ENCODE results near the gene BMP7.

Gene BMP7

DNA sequence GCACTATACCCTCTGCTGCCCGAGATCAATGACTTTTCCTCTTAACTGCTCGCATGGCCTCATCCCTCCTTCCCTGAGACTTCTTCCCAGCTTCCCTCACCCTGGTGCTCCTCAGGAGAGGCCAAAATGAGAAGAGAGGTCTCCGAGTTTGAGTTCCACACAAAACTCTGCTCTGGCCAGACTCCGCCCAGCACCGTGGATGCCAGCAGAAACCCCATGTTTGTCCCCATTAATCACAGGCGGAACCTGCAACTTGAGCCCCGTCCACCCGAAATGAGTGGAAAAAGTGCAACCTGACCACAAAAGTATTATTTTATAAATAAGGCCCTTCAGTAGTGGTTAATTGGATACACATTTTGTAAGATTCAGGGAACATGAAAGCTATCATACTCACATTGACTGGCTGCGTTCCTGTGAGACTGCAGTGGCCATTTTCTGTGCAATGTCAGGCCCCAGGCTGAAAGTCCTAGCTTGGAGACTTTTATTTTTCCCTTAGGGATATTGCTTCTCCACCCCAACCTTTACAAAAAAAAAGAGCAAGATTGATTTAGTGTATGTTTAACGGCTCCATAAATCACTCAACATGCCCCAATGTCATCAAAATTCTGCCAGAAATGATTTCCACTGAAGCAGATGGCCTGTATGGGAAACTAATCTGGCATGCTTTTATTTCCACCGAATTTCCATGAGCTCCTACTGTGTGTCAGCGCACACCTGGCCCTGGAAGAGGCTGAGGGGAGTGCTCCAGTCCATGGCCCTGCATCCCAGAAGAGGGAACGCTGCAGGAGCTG is 134.6 kb downstream of the BMP7 start:
- Histone ChIP-seq H3K9me3 (ENCODE audit: control insufficient read depth, insufficient read depth, low read depth, low read length) (no peaks in the 10 kb centered on the region), H3K4me3 (ENCODE audit: low read depth, low read length) (no peak overlapping the region), H3K27ac (ENCODE audit: extremely low read depth, low read depth, low read length) (no peak overlapping the region), H3K36me3 (ENCODE audit: control insufficient read depth in 2 of 2, insufficient read depth in 1 of 2, low read length in 2 of 2) (no peaks in the 10 kb centered on the region), H3K4me1 (ENCODE audit: control insufficient read depth, insufficient read depth, low read length) (no peaks in the 10 kb centered on the region)
- TF ChIP-seq FEZF1 (tag by site-specific recombination; IDR thresholded peaks at IDR 0.05) (peak; percentile 34; the same call in 1 of the 2 replicates), ZNF391 (tag by site-specific recombination; IDR thresholded peaks at IDR 0.05; ENCODE audit: borderline replicate concordance, low read depth) (no peak), ZNF555 (tag by site-specific recombination; conservative IDR thresholded peaks at IDR 0.05) (0 out of 2 replicates have a peak, but pooled peaks have one; percentile 8), ZNF16 (tag by site-specific recombination; IDR thresholded peaks at IDR 0.05; ENCODE audit: low read depth) (no peak)
- POLR2A ChIA-PET: no interaction called here
- CTCF ChIA-PET: interaction anchor here (0.7 kb wide), 2 partner anchors 10 to 69 kb away, joined by 3 read pairs; no protein-coding TSS in a partner anchor

DNA sequence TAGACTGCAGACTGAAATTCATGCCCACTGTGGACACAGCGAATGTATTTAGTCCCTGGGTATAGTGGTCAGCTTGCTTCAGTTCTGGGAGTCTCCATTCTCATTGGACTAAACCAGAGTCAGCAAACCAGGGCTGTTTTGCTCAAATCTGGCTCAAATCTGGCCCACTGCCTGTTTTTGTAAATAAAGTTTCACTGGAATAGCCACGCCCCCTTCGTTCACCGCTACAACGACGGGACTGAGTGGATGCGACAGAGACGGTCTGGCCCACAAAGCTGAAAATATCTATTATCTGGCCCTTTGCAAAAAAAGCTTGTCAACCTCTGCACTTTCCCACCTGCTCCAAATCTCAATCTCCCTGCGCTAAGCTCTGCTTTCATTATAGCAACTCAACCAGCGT is 135.4 kb downstream of the BMP7 start:
- ChIA-PET POLR2A (no interaction called here), CTCF (no interaction called here)
- Histone ChIP-seq H3K4me1 (ENCODE audit: control insufficient read depth, insufficient read depth, low read length) (no peaks in the 10 kb centered on the region), H3K4me3 (ENCODE audit: low read depth, low read length) (no peak overlapping the region), H3K9me3 (ENCODE audit: control insufficient read depth, insufficient read depth, low read depth, low read length) (no peaks in the 10 kb centered on the region), H3K27ac (ENCODE audit: extremely low read depth, low read depth, low read length) (no peak overlapping the region), H3K36me3 (ENCODE audit: control insufficient read depth in 2 of 2, insufficient read depth in 1 of 2, low read length in 2 of 2) (no peaks in the 10 kb centered on the region)
- TF ChIP-seq, protein P1, sequence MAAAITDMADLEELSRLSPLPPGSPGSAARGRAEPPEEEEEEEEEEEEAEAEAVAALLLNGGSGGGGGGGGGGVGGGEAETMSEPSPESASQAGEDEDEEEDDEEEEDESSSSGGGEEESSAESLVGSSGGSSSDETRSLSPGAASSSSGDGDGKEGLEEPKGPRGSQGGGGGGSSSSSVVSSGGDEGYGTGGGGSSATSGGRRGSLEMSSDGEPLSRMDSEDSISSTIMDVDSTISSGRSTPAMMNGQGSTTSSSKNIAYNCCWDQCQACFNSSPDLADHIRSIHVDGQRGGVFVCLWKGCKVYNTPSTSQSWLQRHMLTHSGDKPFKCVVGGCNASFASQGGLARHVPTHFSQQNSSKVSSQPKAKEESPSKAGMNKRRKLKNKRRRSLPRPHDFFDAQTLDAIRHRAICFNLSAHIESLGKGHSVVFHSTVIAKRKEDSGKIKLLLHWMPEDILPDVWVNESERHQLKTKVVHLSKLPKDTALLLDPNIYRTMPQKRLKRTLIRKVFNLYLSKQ (tag by site-specific recombination; IDR thresholded peaks at IDR 0.05; ENCODE audit: borderline replicate concordance): no peak
- TF ChIP-seq GLIS2 (tag by site-specific recombination; IDR thresholded peaks at IDR 0.05) (no peak), ZNF654 (tag by site-specific recombination; IDR thresholded peaks at IDR 0.05; ENCODE audit: low read depth) (no peak), ZNF292 (tag by site-specific recombination; IDR thresholded peaks at IDR 0.05; ENCODE audit: borderline replicate concordance, low read depth) (no peak), ZNF621 (tag by site-specific recombination; IDR thresholded peaks at IDR 0.05) (no peak), ZNF202 (tag by site-specific recombination; IDR thresholded peaks at IDR 0.05; ENCODE audit: borderline replicate concordance) (no peak), ZNF707 (tag by site-specific recombination; IDR thresholded peaks at IDR 0.05) (no peak), ZNF311 (tag by site-specific recombination; IDR thresholded peaks at IDR 0.05; ENCODE audit: borderline replicate concordance) (no peak), SALL2 (tag by site-specific recombination; IDR thresholded peaks at IDR 0.05; ENCODE audit: borderline replicate concordance) (no peak), GLI4 (tag by site-specific recombination; IDR thresholded peaks at IDR 0.05) (no peak)
- TF ChIP-seq, protein P2, sequence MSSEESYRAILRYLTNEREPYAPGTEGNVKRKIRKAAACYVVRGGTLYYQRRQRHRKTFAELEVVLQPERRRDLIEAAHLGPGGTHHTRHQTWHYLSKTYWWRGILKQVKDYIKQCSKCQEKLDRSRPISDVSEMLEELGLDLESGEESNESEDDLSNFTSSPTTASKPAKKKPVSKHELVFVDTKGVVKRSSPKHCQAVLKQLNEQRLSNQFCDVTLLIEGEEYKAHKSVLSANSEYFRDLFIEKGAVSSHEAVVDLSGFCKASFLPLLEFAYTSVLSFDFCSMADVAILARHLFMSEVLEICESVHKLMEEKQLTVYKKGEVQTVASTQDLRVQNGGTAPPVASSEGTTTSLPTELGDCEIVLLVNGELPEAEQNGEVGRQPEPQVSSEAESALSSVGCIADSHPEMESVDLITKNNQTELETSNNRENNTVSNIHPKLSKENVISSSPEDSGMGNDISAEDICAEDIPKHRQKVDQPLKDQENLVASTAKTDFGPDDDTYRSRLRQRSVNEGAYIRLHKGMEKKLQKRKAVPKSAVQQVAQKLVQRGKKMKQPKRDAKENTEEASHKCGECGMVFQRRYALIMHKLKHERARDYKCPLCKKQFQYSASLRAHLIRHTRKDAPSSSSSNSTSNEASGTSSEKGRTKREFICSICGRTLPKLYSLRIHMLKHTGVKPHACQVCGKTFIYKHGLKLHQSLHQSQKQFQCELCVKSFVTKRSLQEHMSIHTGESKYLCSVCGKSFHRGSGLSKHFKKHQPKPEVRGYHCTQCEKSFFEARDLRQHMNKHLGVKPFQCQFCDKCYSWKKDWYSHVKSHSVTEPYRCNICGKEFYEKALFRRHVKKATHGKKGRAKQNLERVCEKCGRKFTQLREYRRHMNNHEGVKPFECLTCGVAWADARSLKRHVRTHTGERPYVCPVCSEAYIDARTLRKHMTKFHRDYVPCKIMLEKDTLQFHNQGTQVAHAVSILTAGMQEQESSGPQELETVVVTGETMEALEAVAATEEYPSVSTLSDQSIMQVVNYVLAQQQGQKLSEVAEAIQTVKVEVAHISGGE (tag by site-specific recombination; conservative IDR thresholded peaks at IDR 0.05; ENCODE audit: low read depth): no peak
- TF ChIP-seq, protein P3, sequence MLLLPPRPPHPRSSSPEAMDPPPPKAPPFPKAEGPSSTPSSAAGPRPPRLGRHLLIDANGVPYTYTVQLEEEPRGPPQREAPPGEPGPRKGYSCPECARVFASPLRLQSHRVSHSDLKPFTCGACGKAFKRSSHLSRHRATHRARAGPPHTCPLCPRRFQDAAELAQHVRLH (tag by site-specific recombination; IDR thresholded peaks at IDR 0.05): no peak
